OCI-LY7 (cell line): Measurements from ENCODE around the gene TBXT. TPM values are rescaled to one million over a fixed set of nuclear protein-coding genes. Genes with fewer than 3 reads are reported as not detected.

Source experiments
- BruUV-seq: library from RNA; stranded (reverse); fragments of 400-500 nt; replicated peaks from 2 replicates; lab custom pipeline; 2021; lab: Mats Ljungman, UMichigan
- CTCF ChIA-PET: fragments of 300-600 bp; sonication (Branson Sonifier 250); formaldehyde crosslinking; loops from one replicate; lab custom pipeline; 2022; ENCODE audit warnings: antibody characterized with exemption; ENCODE audit not compliant: unreplicated experiment; lab: Charles Lee
- POLR2A ChIA-PET: fragments of 300-600 bp; sonication (Branson Sonifier 250); formaldehyde crosslinking; loops from one replicate; lab custom pipeline; 2022; ENCODE audit warnings: antibody characterized with exemption; lab: Charles Lee
- DNase-seq: peaks from one replicate; pipeline ENCODE4 v3.0.0-alpha.2; 2015; ENCODE audit warnings: low spot score
- H2AFZ ChIP-seq: fragments of 200-600 bp; sonication (generic), shearing (Covaris generic); 2 replicates; pipeline ENCODE4 v1.6.1; 2014; ENCODE audit warnings: mild to moderate bottlenecking, antibody characterized with exemption, low read length, moderate library complexity
- H3K27ac ChIP-seq: fragments of 200-600 bp; sonication (generic); 2 replicates; pipeline ENCODE4 v1.5.1; 2014; ENCODE audit warnings: mixed run types, low read depth, mild to moderate bottlenecking, moderate library complexity, low read length, inconsistent platforms; ENCODE audit not compliant: poor library complexity, severe bottlenecking
- H3K36me3 ChIP-seq: fragments of 200-600 bp; sonication (generic); 2 replicates; pipeline ENCODE4 v1.6.1; 2014; ENCODE audit warnings: mild to moderate bottlenecking, antibody characterized with exemption, low read length, moderate library complexity, mixed read lengths; ENCODE audit not compliant: insufficient read depth
- H3K4me1 ChIP-seq: fragments of 200-600 bp; sonication (generic); 2 replicates; pipeline ENCODE4 v1.5.1; 2014; ENCODE audit warnings: mild to moderate bottlenecking, low read length; ENCODE audit not compliant: insufficient read depth, poor library complexity, severe bottlenecking
- H3K4me2 ChIP-seq: fragments of 200-600 bp; sonication (generic); 2 replicates; pipeline ENCODE4 v1.6.1; 2014; ENCODE audit warnings: mild to moderate bottlenecking, low read length
- H3K4me3 ChIP-seq: fragments of 200-600 bp; sonication (generic); 2 replicates; pipeline ENCODE4 v1.5.1; 2014; ENCODE audit warnings: mild to moderate bottlenecking, low read depth, low read length; ENCODE audit not compliant: poor library complexity, severe bottlenecking
- H3K79me2 ChIP-seq: fragments of 200-600 bp; sonication (generic); 2 replicates; pipeline ENCODE4 v1.6.1; 2016; ENCODE audit warnings: low read depth, mild to moderate bottlenecking, low read length, moderate library complexity, mixed read lengths; ENCODE audit not compliant: insufficient read depth
- H3K9me2 ChIP-seq: fragments of 200-600 bp; sonication (generic); 2 replicates; pipeline ENCODE4 v1.6.1; 2016; ENCODE audit warnings: mild to moderate bottlenecking, low read length, mixed read lengths; ENCODE audit not compliant: insufficient read depth
- H3K9me3 ChIP-seq: fragments of 200-600 bp; sonication (generic); 2 replicates; pipeline ENCODE4 v1.6.1; 2014; ENCODE audit warnings: mild to moderate bottlenecking, mixed run types, low read length, mixed read lengths
- H4K20me1 ChIP-seq: fragments of 200-600 bp; sonication (generic); 2 replicates; pipeline ENCODE4 v1.6.1; 2014; ENCODE audit warnings: mild to moderate bottlenecking, antibody characterized with exemption, low read length, moderate library complexity, mixed read lengths; ENCODE audit not compliant: insufficient read depth
- EZH2phosphoT487 ChIP-seq: fragments of 200-600 bp; sonication (generic); IDR thresholded peaks from 2 replicates; pipeline ENCODE4 v1.6.1; 2018; ENCODE audit warnings: low read depth, borderline replicate concordance, mild to moderate bottlenecking, mixed run types, antibody characterized with exemption, low read length, moderate library complexity, mixed read lengths
- intact Hi-C: fragments of 100-400 bp; cut with micrococcal nuclease; formaldehyde crosslinking; loops from one replicate; pipeline ENCODE4 v1.10.0; 2022; ENCODE audit not compliant: unreplicated experiment
- total RNA-seq, 2 experiments: library from RNA; depleted of rRNA in 1 of 2; stranded (reverse); fragments of >200 nt in 1 of 2; shearing (Covaris generic) in 1 of 2; gene quantifications; 2 replicates each; pipeline ENCODE4 v1.2.3, GENCODE V29; 2014 to 2022
- TF ChIP-seq, protein P1 (sequence below): fragments of 200-600 bp; sonication (generic); conservative IDR thresholded peaks from 2 replicates; pipeline ENCODE4 v1.5.1; 2014; ENCODE audit warnings: mild to moderate bottlenecking, antibody characterized with exemption, low read length, moderate library complexity, mixed read lengths

The TBXT gene
- total RNA-seq, 2 experiments from 2014 or later: 1.0 to 5.3 TPM

GRCh38 chr6:166201878-166202277, 34.2 kb upstream of the TBXT start:
- H3K27ac ChIP-seq: peak overlapping the region; percentile 92
- POLR2A ChIA-PET: interaction anchor here (0.6 to 1.8 kb wide), 17 partner anchors 8 to 910 kb away, joined by 3 to 7 read pairs (median 4); no protein-coding TSS in a partner anchor
- no peaks in the 10 kb centered on the region for H4K20me1 ChIP-seq
- CTCF ChIA-PET: interaction anchor here (0.9 kb wide), 1 partner anchor 28 kb away, joined by 3 read pairs; no protein-coding TSS in a partner anchor
- no TSS peak for BruUV-seq
- H2AFZ ChIP-seq: peak overlapping the region; percentile 4; the same call in 1 of the 2 replicates
- no peaks in the 10 kb centered on the region for H3K9me3 ChIP-seq
- H3K79me2 ChIP-seq: no peaks in the 10 kb centered on the region
- no peaks in the 10 kb centered on the region for H3K36me3 ChIP-seq
- intact Hi-C loops: loop anchor here (1.0 to 2.0 kb wide), 3 partner anchors 19 to 29 kb away; no protein-coding TSS in a partner anchor
- TF ChIP-seq, protein P1, sequence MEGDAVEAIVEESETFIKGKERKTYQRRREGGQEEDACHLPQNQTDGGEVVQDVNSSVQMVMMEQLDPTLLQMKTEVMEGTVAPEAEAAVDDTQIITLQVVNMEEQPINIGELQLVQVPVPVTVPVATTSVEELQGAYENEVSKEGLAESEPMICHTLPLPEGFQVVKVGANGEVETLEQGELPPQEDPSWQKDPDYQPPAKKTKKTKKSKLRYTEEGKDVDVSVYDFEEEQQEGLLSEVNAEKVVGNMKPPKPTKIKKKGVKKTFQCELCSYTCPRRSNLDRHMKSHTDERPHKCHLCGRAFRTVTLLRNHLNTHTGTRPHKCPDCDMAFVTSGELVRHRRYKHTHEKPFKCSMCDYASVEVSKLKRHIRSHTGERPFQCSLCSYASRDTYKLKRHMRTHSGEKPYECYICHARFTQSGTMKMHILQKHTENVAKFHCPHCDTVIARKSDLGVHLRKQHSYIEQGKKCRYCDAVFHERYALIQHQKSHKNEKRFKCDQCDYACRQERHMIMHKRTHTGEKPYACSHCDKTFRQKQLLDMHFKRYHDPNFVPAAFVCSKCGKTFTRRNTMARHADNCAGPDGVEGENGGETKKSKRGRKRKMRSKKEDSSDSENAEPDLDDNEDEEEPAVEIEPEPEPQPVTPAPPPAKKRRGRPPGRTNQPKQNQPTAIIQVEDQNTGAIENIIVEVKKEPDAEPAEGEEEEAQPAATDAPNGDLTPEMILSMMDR: no peak
- TF ChIP-seq EZH2phosphoT487: no peak
- peaks cover 67% of the 10 kb centered on the region for H3K4me1 ChIP-seq
- no peaks in the 10 kb centered on the region for H3K9me2 ChIP-seq
- H3K4me2 ChIP-seq: peak overlapping the region; percentile 74
- peak overlapping the region; percentile 43 for H3K4me3 ChIP-seq
- no peak for DNase-seq

- Histone ChIP-seq H3K79me2 (no peaks in the 10 kb centered on the region), H3K27ac (no peak overlapping the region), H3K4me1 (peaks cover 49% of the 10 kb centered on the region), H4K20me1 (no peaks in the 10 kb centered on the region), H3K9me3 (no peaks in the 10 kb centered on the region), H3K9me2 (no peaks in the 10 kb centered on the region), H2AFZ (no peak overlapping the region), H3K36me3 (no peaks in the 10 kb centered on the region), H3K4me2 (no peak overlapping the region), H3K4me3 (no peak overlapping the region)
- no peak for TF ChIP-seq EZH2phosphoT487
- TF ChIP-seq, protein P1: no peak
- BruUV-seq: no TSS peak
- intact Hi-C loops: no loop called here
- CTCF ChIA-PET: no interaction called here
- DNase-seq: no peak
- POLR2A ChIA-PET: interaction anchor here (0.7 to 1.6 kb wide), 3 partner anchors 15 to 184 kb away, joined by 3 to 7 read pairs (median 4); no protein-coding TSS in a partner anchor
Observed at GRCh38 chr6:166197361-166197760, 29.7 kb upstream of the TBXT start.

GRCh38 chr6:166195860-166196238, 28.2 kb upstream of the TBXT start:
- Histone ChIP-seq H3K27ac (no peak overlapping the region), H3K79me2 (no peaks in the 10 kb centered on the region), H4K20me1 (no peaks in the 10 kb centered on the region), H3K9me2 (no peaks in the 10 kb centered on the region), H3K9me3 (no peaks in the 10 kb centered on the region), H2AFZ (peak overlapping the region; percentile 82; the same call in 1 of the 2 replicates), H3K4me3 (no peak overlapping the region), H3K4me1 (peaks cover 34% of the 10 kb centered on the region), H3K4me2 (peak overlapping the region; percentile 52), H3K36me3 (no peaks in the 10 kb centered on the region)
- no peak for TF ChIP-seq EZH2phosphoT487
- TF ChIP-seq, protein P1: no peak
- CTCF ChIA-PET: no interaction called here
- POLR2A ChIA-PET: interaction anchor here (0.6 to 1.7 kb wide), 5 partner anchors 11 to 34 kb away, joined by 3 to 5 read pairs (median 3); no protein-coding TSS in a partner anchor
- BruUV-seq: no TSS peak
- no peak for DNase-seq
- intact Hi-C loops: no loop called here
